Mucosa of stomach (tissue), 1 donor: ENCODE results near the gene DRC1.
"Not testable (repeated sequence)": the region's sequence is repeated elsewhere in the genome, so short reads cannot be mapped to it uniquely, and the experiment has no call there.

ENCODE experiments used
- H3K27me3 ChIP-seq: one replicate; pipeline ENCODE4 v1.7.0; 2013; ENCODE audit warnings: mild to moderate bottlenecking, low read length; ENCODE audit not compliant: control insufficient read depth, insufficient read depth
- H3K36me3 ChIP-seq: one replicate; pipeline ENCODE4 v1.7.0; 2013; ENCODE audit warnings: low read length; ENCODE audit not compliant: control insufficient read depth, insufficient read depth
- H3K4me1 ChIP-seq: one replicate; pipeline ENCODE4 v1.7.0; 2013; ENCODE audit warnings: mild to moderate bottlenecking, low read length; ENCODE audit not compliant: control insufficient read depth, insufficient read depth
- H3K4me3 ChIP-seq: one replicate; pipeline ENCODE4 v1.7.0; 2013; ENCODE audit warnings: low read length
- H3K9ac ChIP-seq: one replicate; pipeline ENCODE4 v1.7.0; 2013; ENCODE audit warnings: mild to moderate bottlenecking, low read length, moderate library complexity
- H3K9me3 ChIP-seq: one replicate; pipeline ENCODE4 v1.7.0; 2013; ENCODE audit warnings: mild to moderate bottlenecking, low read length, moderate library complexity; ENCODE audit not compliant: control insufficient read depth
- donor health status: Pancreatic carcinoma.

Gene DRC1

DNA sequence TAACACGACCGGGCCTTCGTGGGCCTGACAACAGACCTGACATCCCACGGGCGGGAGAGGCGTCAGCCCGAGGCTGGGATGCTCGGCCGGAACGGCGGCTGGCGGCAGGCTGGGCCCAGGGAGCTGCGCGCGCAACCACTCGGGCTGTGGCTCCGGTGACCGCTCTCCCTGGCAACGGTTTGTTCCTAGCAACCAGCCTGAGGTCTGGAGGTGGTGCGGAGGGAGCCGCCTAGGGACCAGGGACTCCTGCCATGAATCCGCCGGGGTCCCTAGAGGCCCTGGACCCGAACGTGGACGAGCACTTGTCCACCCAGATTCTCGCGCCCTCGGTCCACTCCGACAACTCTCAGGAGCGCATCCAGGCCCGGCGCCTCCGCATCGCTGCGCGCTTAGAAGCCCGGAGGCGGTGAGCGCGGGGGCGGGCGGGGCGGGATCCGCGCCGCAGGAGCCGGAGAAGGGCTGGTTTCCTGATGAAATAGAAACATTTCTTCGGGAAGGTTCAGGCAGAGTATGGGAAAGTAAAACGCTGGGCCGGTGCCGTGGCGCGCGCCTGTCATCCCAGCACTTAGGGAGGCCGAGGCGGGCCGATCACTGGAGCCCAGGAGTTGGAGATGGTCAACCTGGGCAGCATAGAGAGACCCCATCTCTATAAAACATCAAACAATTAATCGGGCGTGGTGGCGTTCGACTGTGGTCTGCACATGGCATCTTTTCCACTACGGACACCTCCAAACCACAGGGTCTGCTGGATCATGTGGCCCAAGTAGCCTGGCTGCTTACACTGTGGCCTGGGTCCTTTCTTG, at the start of gene DRC1:
Gene DRC1, plus strand, starts transcription at position 182 of the 803 bp plus-strand sequence. Its CDS starts 70 bp downstream, at position 252.
- no peak within 1 kb of the TSS for H3K9ac ChIP-seq
- H3K9me3 ChIP-seq = no peaks in the 10 kb centered on the region
- no peaks in the 10 kb centered on the region for H3K36me3 ChIP-seq
- no peaks in the 10 kb centered on the region for H3K27me3 ChIP-seq
- no peak within 1 kb of the TSS for H3K4me3 ChIP-seq
- no peaks in the 10 kb centered on the region for H3K4me1 ChIP-seq

DNA sequence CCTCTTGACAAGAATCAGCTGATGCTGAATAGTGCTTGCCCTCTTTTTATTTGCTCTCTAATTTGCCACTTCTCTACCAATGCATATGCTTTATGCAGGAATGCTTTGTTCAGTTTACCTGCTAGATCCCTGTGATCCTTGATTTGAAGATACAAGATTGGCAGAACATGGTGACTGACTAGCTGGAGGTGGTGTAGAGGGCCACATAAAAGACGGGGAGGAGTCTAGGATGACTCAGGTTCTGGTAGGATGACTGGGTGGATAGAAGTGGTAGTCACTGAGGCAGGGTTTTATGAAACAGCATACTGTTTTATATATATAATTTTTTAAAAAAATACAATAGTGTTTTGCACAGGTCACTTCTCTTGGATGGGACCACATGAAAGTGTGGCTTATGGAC, 48.8 kb upstream of the DRC1 start:
- H3K9me3 ChIP-seq = no peaks in the 10 kb centered on the region
- no peaks in the 10 kb centered on the region for H3K27me3 ChIP-seq
- no peaks in the 10 kb centered on the region for H3K36me3 ChIP-seq
- H3K4me1 ChIP-seq = peaks cover under 1% of the 10 kb centered on the region
- no peak overlapping the region for H3K9ac ChIP-seq
- no peak overlapping the region for H3K4me3 ChIP-seq

DNA sequence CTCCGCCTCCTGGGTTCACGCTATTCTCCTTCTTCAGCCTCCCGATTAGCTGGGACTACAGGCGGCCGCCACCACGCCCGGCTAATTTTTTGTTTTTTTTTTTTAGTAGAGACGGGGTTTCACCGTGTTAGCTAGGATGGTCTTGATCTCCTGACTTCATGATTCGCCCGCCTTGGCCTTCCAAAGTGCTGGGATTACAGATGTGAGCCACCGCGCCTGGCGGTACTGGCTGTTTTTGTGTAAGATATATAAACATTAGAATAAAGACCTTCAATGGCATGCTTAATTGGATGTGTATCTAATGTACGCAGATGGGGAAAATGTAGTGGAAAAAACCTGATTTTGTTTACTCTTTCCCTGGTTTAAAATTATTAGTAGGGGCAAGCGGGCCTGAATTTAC, 47.3 kb upstream of the DRC1 start:
- H3K4me3 ChIP-seq, H3K4me1 ChIP-seq, H3K27me3 ChIP-seq: not testable (repeated sequence)

DNA sequence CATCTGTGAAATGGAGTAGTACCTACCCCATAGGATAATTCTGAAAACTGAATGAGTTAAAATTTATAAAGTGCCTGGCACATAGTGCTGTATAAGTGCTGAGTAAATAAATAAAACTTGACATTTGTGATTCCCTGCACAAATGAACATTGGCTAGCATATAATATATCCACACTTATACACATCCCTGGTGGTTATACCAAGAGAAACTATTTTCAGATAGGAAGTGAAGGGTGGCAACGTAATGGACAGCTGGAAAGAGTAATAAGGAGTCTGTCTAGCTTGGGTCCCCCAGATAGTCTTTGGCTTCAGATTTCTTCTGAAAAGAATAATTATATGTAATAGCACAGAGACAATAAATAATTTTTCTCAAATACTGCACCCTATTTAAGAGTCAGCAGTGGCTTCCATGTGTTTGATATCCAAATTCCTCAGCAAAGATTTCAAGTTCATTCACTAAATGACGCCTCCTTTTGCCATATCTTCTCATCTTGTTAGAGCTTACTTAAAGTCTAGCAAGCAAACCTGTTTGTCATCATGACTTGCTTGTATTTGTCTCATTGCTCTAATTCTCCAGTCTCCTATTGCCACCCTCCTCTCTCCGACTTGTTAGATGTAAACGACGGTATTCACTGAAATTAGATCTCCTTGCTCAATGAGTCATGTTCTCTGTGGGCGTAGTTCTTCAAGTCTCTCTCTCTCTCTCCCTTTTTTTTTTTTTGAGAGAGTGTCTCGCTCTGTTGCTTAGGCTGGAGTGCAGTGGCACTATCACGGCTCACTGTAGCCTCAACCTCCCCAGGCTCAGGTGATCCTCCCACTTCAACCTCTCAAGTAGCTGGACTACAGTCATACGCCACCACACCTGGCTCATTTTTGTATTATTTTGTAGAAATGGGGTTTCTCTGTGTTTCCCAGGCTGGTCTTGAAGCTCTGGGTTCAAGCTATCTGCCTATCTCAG, 46.4 kb upstream of the DRC1 start:
- Histone ChIP-seq H3K4me1 (peaks cover 8% of the 10 kb centered on the region), H3K4me3 (no peak overlapping the region), H3K36me3 (no peaks in the 10 kb centered on the region), H3K9ac (no peak overlapping the region), H3K27me3 (no peaks in the 10 kb centered on the region), H3K9me3 (no peaks in the 10 kb centered on the region)

More for the DNA sequence above, 47.3 kb upstream of the DRC1 start:
- not testable (repeated sequence) for H3K9ac ChIP-seq, H3K9me3 ChIP-seq, H3K36me3 ChIP-seq

DNA sequence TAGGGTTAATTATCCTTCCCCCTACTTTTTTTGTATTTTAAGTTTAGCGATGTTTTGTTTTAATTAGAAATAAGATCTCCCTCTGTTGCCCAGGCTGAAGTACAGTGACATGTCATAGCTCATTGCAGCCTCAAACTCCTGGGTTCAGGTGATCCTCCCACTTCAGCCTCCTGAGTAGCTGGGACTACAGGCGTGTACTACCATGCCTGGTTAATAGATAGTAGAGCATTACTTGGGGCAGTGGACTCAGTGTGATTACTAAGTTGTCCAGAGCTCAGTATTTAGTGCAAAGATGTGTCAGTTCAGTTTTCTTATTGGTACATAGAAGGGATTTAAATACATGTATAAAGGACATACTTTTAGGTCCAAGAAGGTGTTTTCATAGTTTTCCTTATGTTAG, 45.6 kb upstream of the DRC1 start:
- Histone ChIP-seq H3K27me3 (no peaks in the 10 kb centered on the region), H3K36me3 (no peaks in the 10 kb centered on the region), H3K9ac (no peak overlapping the region), H3K9me3 (no peaks in the 10 kb centered on the region), H3K4me3 (no peak overlapping the region), H3K4me1 (peaks cover 10% of the 10 kb centered on the region)

DNA sequence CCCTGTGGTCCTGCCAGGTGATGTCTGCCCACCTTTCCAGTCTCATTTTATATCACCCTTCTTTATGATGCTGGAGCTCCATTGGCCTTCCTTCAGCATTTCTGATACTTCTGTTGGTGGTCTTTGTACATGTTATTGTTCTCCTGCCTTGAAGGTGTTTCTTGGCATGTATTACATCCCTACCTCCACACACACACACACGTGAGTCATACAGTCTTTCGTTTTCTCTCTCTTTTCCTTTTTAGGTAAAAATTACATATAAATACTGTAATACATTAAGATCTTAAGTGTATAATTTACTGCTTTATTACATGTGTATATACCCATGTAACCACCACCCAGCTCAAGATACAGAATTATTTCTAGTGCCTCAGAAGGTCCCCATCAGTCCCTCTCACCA, 44.9 kb upstream of the DRC1 start:
- Histone ChIP-seq H3K4me3 (no peak overlapping the region), H3K9me3 (no peaks in the 10 kb centered on the region), H3K4me1 (peaks cover 10% of the 10 kb centered on the region), H3K27me3 (no peaks in the 10 kb centered on the region), H3K9ac (no peak overlapping the region), H3K36me3 (no peaks in the 10 kb centered on the region)

DNA sequence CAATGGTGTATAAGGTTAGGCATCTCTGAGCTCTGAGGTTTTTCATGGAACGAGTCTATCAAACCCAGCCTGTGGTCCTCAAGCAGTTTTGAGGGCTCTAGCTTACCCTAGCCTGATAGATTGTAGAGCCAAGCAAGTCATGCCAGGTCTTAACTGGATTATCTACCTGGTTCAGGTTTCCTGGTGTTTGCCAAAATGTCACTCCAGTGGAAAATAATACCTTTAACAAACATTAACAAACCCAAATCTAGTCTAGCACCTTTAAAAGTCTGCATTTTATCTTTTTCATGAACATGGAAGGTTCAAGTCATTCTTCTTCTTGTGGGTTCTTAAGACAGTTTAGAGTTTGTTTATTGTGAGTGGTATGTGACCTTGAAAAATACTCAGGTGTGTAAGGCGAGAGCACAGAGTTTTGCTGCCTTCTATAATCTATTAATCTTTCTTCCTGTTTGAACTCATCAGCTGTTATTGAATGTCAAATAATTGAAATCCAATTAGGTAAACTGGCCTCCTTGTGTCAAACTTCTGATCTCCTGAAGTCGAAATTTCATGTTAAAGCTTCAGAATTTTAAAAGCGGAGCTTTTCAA, 41.7 kb upstream of the DRC1 start:
- Histone ChIP-seq H3K9ac (no peak overlapping the region), H3K36me3 (no peaks in the 10 kb centered on the region), H3K27me3 (no peaks in the 10 kb centered on the region), H3K9me3 (no peaks in the 10 kb centered on the region), H3K4me3 (no peak overlapping the region), H3K4me1 (peaks cover 10% of the 10 kb centered on the region)

DNA sequence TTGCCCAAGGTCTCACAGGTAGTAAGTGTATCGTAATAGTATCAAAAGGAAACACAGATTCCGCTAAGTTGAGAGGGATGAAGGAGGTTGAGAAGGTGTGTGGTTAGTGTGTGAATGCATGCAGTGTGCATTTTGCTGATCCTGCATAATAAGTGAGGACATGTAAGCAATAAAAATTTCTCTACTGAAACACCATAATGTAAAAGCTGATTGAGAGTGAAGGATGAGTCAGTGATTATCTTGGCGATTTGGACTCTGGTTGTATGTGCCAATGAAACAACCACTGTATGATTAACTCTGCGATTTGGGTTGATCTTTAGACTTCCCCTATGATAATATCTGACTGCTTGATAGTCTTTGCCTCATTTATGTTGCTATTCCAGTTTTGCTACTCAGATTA, 38.4 kb upstream of the DRC1 start:
- H3K4me1 ChIP-seq = peaks cover 10% of the 10 kb centered on the region
- H3K36me3 ChIP-seq = no peaks in the 10 kb centered on the region
- no peak overlapping the region for H3K9ac ChIP-seq
- H3K9me3 ChIP-seq = no peaks in the 10 kb centered on the region
- H3K4me3 ChIP-seq = no peak overlapping the region
- H3K27me3 ChIP-seq = no peaks in the 10 kb centered on the region

DNA sequence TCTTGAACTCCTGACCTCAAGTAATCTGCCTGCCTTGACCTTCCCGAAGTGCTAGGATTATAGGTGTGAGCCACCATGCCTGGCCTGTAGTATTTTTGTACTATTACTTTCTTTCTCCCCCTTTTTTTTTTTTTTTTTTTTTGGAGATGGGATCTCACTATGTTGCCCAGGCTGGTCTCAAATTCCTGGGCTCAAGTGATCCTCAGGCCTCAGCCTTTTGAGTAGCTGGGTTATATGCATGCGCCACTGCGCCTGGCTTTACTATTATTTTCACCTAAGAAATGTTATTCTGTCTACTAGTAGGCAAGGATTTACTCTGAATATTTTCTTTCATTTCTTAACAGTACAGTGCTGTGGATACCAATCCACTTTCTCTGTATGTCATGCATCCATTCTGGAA, 37.8 kb upstream of the DRC1 start:
- Histone ChIP-seq H3K9ac (no peak overlapping the region), H3K4me1 (peaks cover 10% of the 10 kb centered on the region), H3K4me3 (no peak overlapping the region), H3K36me3 (no peaks in the 10 kb centered on the region), H3K27me3 (no peaks in the 10 kb centered on the region), H3K9me3 (no peaks in the 10 kb centered on the region)

DNA sequence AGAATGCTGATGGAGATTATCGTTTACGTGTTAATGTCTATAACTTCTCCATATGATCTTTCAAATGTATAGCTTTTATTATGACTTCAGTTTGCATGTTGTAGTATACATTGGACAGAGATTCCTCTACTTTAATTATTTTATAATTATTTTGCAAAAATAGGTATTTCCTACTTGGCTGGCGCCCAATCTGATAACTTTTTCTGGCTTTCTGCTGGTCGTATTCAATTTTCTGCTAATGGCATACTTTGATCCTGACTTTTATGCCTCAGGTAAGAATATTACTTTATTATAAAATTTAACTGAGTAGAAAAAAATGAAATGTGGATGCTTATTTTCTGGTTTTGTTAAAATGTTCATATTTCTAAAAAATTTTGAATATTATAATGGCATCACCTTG, 37.1 kb upstream of the DRC1 start:
- H3K36me3 ChIP-seq = no peaks in the 10 kb centered on the region
- H3K4me3 ChIP-seq = no peak overlapping the region
- H3K4me1 ChIP-seq = peaks cover 8% of the 10 kb centered on the region
- H3K27me3 ChIP-seq = no peaks in the 10 kb centered on the region
- no peak overlapping the region for H3K9ac ChIP-seq
- no peaks in the 10 kb centered on the region for H3K9me3 ChIP-seq

DNA sequence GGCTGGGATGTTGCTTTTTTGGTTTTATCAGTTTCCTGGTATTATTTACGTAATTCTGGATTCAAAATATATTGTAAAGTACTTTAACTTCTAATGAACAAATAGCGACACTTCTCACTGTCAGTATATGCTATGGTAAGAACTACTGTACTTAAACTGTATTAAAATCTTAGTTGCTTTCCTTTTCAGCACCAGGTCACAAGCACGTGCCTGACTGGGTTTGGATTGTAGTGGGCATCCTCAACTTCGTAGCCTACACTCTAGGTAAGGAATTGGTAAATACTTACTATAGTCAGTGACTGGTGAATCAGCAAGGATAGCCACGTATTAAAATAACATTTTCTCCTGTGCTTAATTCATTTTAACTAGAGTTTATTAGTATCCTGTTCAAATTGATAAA, 34.8 kb upstream of the DRC1 start:
- Histone ChIP-seq H3K4me1 (no peaks in the 10 kb centered on the region), H3K4me3 (no peak overlapping the region), H3K36me3 (no peaks in the 10 kb centered on the region), H3K27me3 (no peaks in the 10 kb centered on the region), H3K9me3 (no peaks in the 10 kb centered on the region), H3K9ac (no peak overlapping the region)

DNA sequence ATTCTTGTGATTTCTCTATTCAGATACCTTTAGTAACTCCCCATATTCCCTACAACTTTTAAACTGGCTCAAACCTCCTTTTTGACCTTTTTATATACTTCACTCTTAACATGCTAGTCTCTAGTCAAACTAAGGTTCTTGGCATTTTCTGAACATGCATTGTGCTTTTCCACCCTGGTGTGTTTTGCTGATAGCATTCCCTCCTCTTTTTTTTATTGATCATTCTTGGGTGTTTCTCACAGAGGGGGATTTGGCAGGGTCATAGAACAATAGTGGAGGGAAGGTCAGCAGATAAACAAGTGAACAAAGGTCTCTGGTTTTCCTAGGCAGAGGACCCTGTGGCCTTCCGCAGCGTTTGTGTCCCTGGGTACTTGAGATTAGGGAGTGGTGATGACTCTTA, 32.1 kb upstream of the DRC1 start:
- H3K27me3 ChIP-seq, H3K4me1 ChIP-seq, H3K9ac ChIP-seq, H3K9me3 ChIP-seq, H3K36me3 ChIP-seq, H3K4me3 ChIP-seq: not testable (repeated sequence)
